Esophagus mucosa (tissue), 1 donor: ENCODE measurements around the gene HNRNPA3. TPM values are rescaled to one million over a fixed set of nuclear protein-coding genes. Genes with fewer than 3 reads are reported as not detected.
"Not testable (repeated sequence)": the region's sequence is repeated elsewhere in the genome, so short reads cannot be mapped to it uniquely, and the experiment has no call there.

Experiments used
- ATAC-seq: fragments of 200-7000 bp; cut with Tn5 transposase; one replicate; pipeline ENCODE4 v1.9.1; 2020
- total RNA-seq: library from RNA; stranded (reverse); gene quantifications from one replicate; pipeline ENCODE4 v1.2.4, GENCODE V29; 2023
- donor health status: DM: yes; HTN: yes; CAD: no.

HNRNPA3 gene
- total RNA-seq, 1 donor from 2014 or later = 142 TPM

DNA sequence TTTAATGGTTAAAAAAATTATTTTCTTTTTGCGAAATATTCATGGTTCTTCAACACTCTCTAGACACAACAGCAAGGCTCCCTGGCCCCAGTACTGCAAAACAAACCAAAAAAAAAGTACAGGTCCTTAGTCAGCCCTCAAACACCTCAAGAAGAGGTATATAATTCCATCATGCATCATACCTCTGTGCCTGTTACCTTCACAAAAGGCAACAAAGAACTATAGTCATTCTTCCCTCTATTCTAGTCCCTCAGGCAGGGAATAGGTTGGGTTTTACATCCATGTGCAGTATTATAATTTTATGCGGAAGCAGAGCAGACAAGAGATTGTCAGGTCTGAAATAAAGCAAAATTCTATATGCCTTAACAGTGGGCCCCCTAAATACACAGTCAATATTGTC lies 43.4 kb downstream of the HNRNPA3 start:
- no peak for ATAC-seq

DNA sequence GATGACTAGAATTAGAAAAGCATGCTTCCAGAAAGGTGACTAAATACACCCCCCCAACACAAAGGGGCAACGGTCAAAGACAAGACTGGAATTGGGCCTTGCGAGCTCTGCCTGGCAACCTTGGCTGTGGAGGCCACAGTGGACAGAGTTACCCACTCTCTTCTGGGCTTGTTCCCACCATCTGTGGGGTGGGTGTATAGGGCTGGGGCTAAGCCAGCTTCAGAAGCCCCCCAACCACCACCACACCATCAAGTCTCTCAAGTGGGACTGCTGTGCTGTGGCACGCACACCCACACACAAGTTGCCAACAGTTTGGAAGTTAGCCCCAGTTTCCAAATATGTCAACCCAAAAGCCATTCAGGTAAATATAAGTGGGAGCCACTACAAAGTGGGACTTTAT lies 44.1 kb downstream of the HNRNPA3 start:
- no peak for ATAC-seq

DNA sequence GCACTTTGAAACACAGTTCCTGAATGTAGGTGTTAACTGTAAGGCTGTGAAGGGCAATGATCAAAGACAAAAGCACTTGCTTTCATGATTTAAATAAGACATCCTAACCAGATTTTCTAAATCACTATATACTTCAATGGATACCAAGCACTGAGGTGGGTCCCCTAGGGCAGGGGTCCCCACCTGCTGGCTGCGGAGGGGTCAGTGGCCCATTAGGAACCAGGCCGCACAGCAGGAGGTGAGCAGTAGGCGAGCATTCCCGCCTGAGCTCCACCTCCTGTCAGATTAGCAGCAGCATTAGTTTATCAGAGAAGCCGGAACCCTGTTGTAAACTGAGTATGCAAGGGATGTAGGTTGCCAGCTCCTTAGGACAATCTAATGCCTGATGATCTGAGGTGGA lies 44.9 kb downstream of the HNRNPA3 start:
- ATAC-seq = no peak

DNA sequence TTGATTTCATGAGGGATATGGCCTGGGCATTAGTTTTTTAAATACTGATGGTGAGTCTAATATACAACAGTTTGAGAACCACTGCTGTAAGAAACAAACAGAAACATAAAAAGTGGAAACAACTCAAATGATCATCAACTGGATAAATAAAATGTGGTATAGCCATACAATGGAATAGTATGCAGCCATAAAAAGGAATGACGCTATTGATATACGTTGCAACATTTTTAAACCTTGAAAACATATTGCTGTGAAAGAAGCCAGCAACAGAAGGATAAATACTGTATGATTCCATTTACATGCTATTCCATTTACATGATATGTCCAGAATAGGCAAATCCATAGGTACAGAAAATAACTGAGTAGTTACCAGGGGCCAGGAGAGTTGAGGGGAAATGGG lies 45.5 kb downstream of the HNRNPA3 start:
- ATAC-seq = no peak

DNA sequence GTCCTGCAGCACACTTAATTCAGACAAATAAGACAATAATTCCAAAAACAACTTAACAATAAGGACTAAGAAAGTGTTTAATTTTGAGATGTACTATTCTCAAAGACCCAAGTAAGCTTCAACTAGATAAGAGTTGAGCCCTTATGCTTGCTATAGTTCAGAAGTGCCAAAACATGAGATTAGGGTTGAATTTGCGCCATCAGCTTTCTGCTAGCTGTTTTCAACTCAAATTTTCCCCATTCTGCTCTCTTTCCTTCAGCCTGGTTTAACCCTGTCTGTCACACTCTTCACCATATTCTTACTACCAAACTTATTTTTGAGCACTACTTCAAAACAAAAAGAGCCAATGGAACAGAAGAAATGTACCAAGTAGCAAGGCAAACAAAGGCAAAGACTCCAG lies 47.8 kb downstream of the HNRNPA3 start:
- ATAC-seq = no peak

DNA sequence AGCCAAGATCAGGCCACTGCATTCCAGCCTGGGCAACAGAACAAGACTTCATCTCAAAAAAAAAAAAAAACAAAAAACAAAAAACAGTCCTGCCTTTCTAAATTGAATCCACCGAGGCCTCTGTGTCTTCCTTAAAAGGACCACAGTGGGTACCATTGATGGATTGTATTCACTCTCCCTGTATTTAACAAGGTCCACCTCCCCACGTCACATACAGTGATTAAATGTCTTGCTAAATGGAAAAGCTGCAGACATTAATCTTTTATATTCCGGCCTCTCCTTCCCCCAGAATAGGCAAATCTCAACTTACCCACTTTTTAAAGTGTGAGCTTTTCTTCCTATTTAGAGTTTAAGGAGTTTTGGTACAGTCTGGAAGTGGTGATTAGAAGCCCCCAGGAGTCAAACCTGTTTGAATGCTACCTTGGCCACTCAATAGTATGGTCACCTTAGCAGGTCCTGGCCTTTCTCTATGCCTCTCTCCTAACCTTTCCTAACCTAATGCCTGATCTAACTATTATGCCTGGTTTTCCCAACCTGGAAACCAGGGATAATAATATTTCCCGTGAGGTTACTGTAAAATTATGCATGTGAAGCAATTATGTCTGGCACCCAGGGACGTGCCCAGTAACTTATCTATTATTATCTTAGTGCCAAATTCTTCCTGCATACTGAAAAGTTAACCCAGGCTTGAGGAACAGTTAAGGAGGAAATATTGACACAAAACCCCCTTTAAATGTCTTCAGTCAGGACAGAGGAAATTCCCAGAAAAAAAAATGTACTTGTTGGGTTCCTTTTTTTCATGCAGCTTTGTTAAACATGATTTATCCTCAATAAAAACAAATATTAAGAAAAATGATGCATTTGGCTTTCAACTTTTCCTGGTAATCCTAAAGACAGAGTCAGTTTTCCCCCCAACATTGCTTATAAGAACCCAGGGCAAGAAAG lies 48.8 kb downstream of the HNRNPA3 start:
- ATAC-seq = no peak

DNA sequence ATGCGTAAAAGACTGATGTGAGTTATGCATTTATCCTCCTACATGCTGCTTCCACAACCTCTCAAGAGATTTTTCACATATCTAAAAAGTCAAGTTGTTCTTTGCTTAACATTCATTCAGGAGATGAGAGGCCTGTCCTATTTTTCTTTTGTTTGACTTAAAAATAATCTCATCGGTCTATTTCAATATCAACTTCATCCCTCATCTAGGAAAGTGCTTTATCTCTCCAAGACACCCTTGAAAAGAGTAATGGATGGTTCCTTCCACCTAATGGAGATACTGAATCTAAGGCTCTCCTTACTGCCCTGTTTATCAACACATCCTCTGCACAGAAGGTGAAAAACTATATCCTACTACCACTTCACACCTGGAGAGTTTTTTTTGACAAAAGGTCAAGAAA lies 49.5 kb downstream of the HNRNPA3 start:
- no peak for ATAC-seq

DNA sequence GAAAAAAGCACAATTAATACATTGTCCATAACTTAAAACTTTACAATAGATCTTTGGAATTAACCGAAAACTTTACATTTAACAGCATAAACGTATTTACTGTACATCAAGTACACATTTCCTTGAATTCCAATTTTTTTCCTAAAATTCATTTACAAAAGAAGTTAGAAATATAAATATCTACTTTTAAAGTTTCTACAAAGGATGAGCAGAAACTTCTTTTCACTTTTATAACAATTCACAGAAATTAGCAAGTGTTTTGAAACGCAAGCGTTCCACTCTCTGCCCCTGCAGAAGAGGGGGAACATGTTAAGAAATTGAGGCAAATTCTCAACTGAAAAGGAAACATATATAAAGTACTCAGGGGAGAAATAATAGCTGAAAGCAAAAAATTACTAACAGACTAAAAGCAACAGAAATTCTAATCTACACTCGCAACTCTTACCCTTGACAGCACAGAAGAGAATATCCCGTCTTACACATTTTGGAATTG lies 50.4 kb downstream of the HNRNPA3 start:
- no peak for ATAC-seq

DNA sequence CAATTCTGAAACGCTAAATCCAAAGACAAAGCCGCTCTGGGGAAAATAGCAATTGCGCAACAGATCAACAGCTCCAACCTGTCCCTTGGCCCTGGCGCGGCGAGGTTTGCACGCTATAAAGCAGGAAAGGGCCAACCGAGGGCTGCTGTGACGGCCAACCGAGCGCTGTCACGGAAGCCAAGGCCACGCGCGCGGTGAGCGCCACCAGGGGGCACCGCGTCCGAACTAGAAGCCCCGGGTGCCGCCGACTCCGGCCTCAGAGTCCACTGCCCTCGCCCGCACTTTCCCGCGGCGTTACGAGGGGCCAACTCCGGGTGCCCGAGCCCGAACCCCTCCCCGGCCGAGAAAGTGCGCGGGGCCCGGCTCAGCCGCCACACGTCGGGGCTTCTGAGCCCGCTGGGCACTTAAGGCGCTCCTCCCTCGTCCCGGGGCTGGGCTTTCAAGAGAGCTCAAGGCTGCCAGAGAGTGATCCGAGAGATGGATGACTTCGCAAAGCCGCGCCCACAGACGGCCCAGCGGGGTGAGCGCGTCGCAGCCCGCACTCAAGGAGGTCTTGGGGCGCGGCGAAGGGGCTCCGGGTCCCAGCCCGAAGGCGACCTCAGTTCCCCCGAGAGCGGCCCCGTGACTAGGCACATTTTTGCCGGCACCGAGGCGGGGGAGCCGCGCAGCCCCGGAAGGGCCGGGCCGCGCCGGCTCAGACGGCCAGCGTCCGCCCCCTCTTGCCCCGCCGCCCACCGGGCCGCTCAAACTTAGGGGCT lies 51.0 kb downstream of the HNRNPA3 start:
- ATAC-seq = peak; percentile 87

DNA sequence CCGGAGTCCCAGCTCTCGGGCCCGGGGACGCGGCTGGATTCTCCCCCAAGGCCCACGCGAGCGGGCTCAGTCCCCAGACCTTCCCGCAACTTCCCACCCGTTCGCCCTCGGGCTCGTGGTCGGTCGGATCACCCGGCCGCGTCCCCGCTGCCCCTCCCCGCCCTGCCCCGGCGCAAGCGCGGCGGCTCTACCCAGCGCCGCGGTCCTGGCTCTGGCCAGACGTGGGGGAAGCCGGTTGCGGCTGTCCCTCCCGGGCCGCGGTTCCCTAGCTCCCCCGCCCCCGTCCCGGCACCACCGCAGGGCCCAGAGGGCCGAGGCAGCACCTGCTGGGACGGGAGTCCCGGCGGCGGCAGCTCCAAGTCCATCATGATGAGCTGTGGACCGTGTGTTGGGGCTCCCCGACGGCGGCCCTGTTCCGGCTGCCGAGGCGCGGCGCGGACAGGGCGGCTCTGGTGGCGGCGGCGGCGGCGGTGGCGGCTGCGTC lies 51.7 kb downstream of the HNRNPA3 start:
- ATAC-seq = peak; percentile 29

DNA sequence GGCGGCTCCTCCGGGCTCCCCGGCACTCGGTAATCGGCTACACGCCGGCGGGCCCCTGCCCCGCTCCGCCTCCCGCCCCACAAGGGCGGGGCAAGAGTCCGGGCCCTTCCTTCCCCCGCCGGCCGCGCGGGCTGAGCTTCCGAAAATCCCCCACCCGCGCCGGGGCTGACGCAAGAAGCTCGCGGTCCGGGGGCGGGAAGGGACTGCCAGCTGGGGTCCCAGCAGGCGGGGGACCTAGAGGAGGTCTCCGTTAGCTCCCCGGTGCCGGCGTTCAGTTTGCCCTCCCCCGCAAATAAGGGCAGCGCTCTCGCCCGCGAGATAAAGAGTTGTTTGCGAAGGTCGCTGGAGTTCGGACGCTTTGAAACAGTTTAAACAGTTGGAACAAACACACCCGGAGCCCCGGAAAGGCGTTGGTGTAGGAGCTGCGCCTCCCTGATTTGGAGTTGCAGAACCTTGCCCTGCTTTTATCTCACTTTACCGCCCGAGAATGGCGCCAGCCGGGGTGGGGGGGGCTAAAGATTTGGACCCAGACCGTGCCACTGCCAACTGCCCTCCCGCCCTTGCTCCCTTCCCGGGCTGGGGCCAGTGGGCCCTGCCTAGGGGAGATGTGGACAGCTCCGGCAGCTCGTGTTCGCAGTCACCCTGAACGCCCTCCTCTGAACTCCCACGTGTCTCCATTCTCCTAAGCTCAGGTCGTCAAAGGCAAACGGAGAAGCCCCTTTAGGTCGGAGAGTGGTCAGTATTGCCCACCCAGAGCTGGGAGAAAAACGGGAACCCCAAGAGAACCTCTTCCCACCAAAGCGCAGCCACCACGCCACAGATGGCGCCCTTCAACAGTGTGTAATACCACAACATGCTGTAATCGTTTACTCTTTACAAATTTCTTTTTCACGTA lies 52.3 kb downstream of the HNRNPA3 start, which contains the start of gene NFE2L2:
NFE2L2 (minus strand) TSS at position 35 of the 895 bp plus-strand sequence. CDS start 151 bp downstream, outside the sequence.
- peak; percentile 82 for ATAC-seq

DNA sequence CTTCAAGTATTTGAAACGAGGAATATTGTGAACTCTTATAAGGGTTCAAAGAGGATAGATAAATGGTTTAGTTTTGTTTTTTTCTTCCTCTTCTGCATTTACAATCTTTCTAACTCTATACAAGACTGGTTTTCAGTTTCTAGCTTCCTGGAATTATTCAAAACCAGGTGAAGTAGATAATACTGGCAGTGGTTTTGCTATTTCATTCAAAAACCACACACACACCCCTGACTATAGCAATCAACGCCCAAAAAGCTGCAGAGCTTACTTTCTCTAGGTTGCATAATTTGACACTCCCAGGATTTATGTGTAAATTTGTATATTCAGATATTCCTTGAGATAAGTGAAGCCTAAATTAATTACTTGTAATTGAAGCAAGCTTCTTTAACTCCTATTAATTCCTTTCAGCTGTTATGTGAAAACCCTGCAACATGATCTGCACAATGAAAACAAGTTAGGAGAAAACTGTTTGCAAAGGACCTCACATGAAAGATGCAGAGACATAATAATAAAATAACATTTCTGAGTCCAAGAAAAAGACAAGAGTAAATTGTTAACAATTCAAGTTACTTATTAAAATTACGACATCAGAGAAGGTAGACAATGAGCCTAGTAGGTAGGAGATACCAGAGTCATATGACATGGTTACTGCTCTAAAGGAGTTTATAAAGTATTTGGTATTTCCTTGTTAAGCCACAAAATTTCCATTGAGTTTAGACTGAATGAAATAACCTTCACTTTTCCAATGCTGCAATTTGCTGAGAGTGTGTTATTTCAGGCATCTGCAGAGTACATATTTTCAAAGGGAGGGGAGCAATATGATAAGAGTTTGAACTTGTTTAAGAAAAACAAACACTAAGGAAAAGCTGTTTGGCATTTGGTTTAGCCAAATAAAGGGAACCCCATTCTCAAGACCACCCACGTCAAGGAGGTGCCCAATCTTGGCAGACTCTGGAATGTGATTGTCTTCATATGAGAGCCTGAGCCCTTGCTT lies 53.5 kb downstream of the HNRNPA3 start:
- ATAC-seq = no peak

DNA sequence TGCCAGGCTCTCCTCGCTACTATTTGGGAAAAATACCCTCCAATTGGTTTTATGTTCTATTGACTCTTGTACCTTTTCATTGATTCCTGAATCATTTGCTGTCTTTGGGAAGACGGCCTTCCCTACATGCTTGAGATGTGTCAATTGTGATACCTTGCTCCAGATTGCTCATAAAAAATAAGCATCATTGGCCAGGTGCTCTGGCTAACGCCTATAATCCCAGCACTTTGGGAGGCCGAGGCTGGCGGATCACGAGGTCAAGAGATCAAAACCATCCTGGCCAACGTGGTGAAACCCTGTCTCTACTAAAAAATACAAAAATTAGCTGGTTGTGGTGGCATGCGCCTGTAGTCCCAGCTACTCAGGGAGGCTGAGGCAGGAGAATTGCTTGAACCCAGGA lies 54.4 kb downstream of the HNRNPA3 start:
- ATAC-seq = not testable (repeated sequence)

DNA sequence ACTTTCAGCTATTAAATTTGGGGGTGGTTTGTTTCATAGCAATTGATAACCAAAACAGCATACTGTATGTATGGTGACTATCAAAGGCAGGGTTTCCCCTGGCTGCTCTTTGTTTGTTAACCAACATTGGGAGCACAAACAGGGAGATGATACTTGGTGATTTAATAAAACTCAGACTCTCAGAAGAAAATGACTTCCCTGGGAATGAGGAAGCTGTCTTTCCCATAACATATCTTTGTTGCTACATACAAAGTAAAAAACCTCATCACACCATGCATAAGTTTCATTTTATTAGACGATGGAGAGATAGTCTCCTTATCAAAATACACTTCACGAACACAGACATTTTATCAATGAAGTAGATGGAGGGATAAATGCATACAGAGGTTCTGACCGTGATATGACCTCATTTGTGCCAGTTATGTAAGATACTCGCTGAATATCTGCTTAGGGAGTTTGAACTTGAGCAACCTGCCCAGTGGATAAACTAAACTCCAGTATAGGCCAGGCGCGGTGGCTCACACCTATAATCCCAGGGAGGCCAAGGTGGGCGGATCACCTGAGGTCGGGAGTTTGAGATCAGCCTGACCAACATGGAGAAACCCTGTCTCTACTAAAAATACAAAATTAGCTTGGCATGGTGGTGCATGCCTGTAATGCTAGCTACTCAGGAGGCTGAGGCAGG lies 55.7 kb downstream of the HNRNPA3 start:
- ATAC-seq = no peak

DNA sequence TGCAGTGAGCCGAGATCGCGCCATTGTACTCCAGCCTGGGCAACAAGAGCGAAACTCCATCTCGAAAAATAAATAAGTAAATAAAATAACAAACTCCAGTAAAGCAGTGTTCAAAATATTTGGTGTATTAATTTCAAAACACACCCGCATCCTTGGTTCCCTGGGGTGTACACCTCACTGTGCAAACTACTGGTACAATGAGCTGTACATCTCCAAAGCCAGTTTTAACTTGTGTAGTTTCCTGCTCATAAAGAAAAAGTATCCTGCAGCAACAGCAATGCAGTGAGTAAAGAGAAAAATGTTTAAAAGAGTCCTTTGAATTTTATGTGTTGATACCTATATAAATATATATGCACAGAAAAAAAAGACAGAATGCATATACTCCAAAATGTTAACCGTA lies 56.3 kb downstream of the HNRNPA3 start:
- no peak for ATAC-seq

DNA sequence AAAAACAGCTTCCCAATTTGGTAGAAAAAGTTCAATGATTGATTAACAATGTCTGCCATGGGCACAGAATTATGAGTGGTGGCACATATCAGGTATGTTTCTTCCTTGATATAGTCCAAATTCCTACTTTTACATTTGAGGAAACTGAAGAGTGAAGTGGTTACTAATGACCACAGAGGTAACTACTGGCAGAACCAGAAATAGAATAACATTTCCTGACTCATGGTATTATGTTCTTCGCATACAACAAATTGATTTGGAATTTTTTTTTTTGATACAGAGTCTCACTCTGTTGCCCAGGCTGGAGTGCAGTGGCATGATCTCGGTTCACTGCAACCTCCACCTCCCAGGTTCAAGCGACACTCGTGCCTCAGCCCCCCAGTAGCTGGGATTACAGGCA lies 57.9 kb downstream of the HNRNPA3 start:
- ATAC-seq = peak; percentile 21

DNA sequence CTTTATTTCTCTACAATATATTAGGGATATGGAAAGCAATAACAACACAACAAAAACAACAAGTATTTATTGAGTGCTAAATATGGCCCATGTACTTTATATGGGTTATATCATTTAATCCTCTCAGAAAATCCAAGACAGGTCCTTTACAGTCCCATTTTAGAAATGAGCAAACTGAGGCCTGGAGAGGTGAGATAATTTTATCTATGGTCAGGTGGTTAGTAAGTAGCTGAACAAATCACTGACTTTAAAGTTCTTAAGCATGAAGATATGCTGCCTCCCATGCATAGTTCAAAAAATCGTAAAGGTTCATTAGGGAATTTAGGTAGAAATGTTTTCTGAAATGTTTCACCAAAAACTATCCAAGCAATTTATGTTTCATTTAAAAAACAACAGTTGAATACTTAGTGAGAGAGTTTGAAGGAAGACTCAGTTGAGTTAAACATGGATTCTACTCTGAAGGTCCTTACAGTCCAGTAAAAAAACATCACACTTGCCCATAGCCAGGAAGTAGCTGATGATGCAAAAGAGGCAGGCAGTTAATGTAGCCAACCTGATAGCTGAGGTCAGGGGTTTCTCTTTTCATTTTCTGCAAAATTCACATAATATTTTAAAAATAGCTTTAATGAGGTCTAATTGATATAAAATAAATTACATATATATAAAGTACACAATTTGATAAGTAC lies 59.5 kb downstream of the HNRNPA3 start:
- no peak for ATAC-seq

DNA sequence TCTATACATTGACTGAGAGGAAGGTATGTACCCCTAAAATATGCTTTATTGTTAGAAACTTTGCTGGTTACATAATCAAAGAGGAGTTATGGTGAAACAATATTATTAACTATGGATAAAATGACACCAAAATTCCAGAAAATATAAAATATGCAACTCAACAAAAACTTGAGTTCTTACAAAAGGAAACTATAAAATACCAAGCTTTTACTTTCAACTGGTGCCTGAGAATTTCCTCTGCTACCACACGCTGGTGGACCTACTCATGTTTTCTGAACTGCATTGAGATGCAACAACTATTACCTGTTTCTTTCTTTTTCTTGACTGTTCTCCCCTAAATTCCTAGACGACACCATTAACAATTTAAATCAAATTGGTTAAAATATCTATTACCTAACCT lies 60.2 kb downstream of the HNRNPA3 start:
- no peak for ATAC-seq

DNA sequence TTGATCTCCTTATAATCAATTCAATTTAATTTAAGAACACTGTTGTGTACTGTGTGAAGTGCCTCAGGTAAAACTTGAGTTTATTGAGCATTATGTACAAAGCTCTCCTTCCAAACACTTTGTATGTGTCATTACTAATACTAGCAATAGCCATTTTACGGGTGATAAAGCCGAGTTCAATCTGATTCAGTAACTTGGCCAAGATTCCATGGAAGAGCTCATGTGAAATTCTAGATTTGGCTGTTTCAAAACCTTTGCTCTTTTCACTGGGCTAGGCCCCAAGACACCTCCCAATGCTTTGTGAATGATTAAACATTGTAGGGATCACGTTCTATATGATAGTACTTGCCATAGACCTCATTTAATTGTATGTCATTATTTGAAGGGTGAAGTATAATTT lies 60.8 kb downstream of the HNRNPA3 start:
- peak; percentile 59 for ATAC-seq
